ENCODE data around the gene LPP. TPM values are rescaled to one million over a fixed set of nuclear protein-coding genes. Genes with fewer than 3 reads are reported as not detected.

LPP gene
- total RNA-seq, 1 donor: 196 TPM

DNA sequence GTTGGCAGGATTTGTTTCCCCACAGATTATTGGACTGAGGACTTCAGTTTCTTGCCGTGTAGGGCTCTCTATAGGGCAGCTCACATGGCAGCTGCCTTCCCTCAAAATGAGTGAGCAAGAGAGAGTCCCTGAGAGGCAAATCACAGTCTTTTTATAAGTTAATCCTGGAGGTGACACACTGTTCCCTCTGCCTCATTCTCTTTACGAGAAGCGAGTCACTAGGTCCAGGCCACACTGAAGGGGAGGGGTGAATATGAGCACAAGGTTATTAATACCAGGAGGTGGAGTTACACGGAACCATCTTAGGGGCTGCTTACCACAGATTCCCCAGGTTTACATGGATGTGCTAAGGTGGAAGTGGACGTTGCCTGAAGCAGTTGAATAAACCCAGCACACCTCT is 77.0 kb downstream of the LPP start:
- peak; percentile 41 for DNase-seq (ENCODE audit: low read depth)
- TF ChIP-seq CTCF (IDR thresholded peaks at IDR 0.05; ENCODE audit: insufficient read depth, low read depth, low read length): no peak
- H3K4me3 ChIP-seq (ENCODE audit: low read depth, low read length): no peak overlapping the region

DNA sequence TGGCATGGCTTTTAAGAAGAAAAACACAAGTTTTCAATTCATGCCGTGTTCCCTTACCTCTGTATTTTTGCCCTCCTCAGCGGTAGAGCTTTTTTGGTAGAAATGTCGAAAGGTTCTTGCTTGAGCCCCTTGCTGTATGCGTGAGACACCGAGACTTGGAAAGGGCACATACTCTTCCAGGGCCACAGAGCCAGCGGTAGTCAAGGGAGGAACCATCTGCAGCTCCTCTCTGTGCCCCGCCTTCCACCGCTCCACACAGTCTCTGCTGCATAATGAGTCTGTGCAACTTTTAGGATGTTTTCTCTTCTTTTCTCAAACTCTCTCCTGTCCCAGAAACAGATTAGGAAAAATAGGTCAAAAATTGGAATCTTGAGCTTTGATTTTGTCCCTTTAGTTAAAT is 77.5 kb downstream of the LPP start:
- TF ChIP-seq CTCF (IDR thresholded peaks at IDR 0.05; ENCODE audit: insufficient read depth, low read depth, low read length): no peak
- H3K4me3 ChIP-seq (ENCODE audit: low read depth, low read length): no peak overlapping the region
- no peak for DNase-seq (ENCODE audit: low read depth)

GRCh38 chr3:188232656-188233055 is 78.7 kb downstream of the LPP start:
- TF ChIP-seq CTCF (IDR thresholded peaks at IDR 0.05; ENCODE audit: insufficient read depth, low read depth, low read length): no peak
- DNase-seq (ENCODE audit: low read depth): no peak
- H3K4me3 ChIP-seq (ENCODE audit: low read depth, low read length): no peak overlapping the region

GRCh38 chr3:188233320-188233719 is 79.4 kb downstream of the LPP start:
- DNase-seq (ENCODE audit: low read depth): no peak
- no peak overlapping the region for H3K4me3 ChIP-seq (ENCODE audit: low read depth, low read length)
- no peak for TF ChIP-seq CTCF (IDR thresholded peaks at IDR 0.05; ENCODE audit: insufficient read depth, low read depth, low read length)

GRCh38 chr3:188234132-188234531 is 80.2 kb downstream of the LPP start:
- no peak for DNase-seq (ENCODE audit: low read depth)
- no peak for TF ChIP-seq CTCF (IDR thresholded peaks at IDR 0.05; ENCODE audit: insufficient read depth, low read depth, low read length)
- no peak overlapping the region for H3K4me3 ChIP-seq (ENCODE audit: low read depth, low read length)

- TF ChIP-seq CTCF (IDR thresholded peaks at IDR 0.05; ENCODE audit: insufficient read depth, low read depth, low read length): no peak
- no peak overlapping the region for H3K4me3 ChIP-seq (ENCODE audit: low read depth, low read length)
- DNase-seq (ENCODE audit: low read depth): no peak
Observed at GRCh38 chr3:188236271-188236670, 82.3 kb downstream of the LPP start.

- DNase-seq (ENCODE audit: low read depth): no peak
- TF ChIP-seq CTCF (IDR thresholded peaks at IDR 0.05; ENCODE audit: insufficient read depth, low read depth, low read length): no peak
- H3K4me3 ChIP-seq (ENCODE audit: low read depth, low read length): no peak overlapping the region
Observed at GRCh38 chr3:188239035-188239434, 85.1 kb downstream of the LPP start.
